NT2/D1 (cell line): Measurements from ENCODE around the gene TSSC4.

Experiments used
- DNase-seq: peaks from one replicate; pipeline ENCODE4 v3.0.0-alpha.2; 2011; ENCODE audit warnings: low read depth, low spot score
- H3K27me3 ChIP-seq: 2 replicates; pipeline ENCODE4 v1.6.0; 2011; ENCODE audit warnings: mild to moderate bottlenecking; ENCODE audit not compliant: insufficient read length, insufficient read depth
- H3K36me3 ChIP-seq: 2 replicates; pipeline ENCODE4 v1.6.1; 2011; ENCODE audit warnings: mild to moderate bottlenecking, low read length, mixed read lengths; ENCODE audit not compliant: insufficient read depth, insufficient read length
- H3K4me1 ChIP-seq: 2 replicates; pipeline ENCODE4 v1.5.1; 2011; ENCODE audit not compliant: insufficient read depth, insufficient read length
- H3K4me3 ChIP-seq: 2 replicates; pipeline ENCODE4 v1.5.1; 2011; ENCODE audit warnings: low read depth; ENCODE audit not compliant: insufficient read length
- H3K9ac ChIP-seq: 2 replicates; pipeline ENCODE4 v1.6.0; 2011; ENCODE audit warnings: low read depth; ENCODE audit not compliant: insufficient read length
- H3K9me3 ChIP-seq: 2 replicates; pipeline ENCODE4 v1.5.1; 2011; ENCODE audit warnings: mild to moderate bottlenecking, low read length; ENCODE audit not compliant: insufficient read depth
- SUZ12 ChIP-seq: IDR thresholded peaks from 2 replicates; pipeline ENCODE4 v1.6.1; 2011; ENCODE audit not compliant: insufficient read length, insufficient read depth; ENCODE audit errors: extremely low read depth
- YY1 ChIP-seq: IDR thresholded peaks from 2 replicates; pipeline ENCODE4 v1.6.1; 2011; ENCODE audit not compliant: insufficient read length, insufficient read depth
- ZNF274 ChIP-seq: IDR thresholded peaks from 2 replicates; pipeline ENCODE4 v1.6.1; 2011; ENCODE audit warnings: mild to moderate bottlenecking, low read depth, low read length

Gene TSSC4

GRCh38 chr11:2435288-2436012 lies 34.9 kb downstream of the TSSC4 start:
- Histone ChIP-seq H3K36me3 (no peaks in the 10 kb centered on the region), H3K27me3 (peaks cover 42% of the 10 kb centered on the region), H3K9me3 (no peaks in the 10 kb centered on the region), H3K4me3 (no peak overlapping the region), H3K9ac (no peak overlapping the region), H3K4me1 (no peaks in the 10 kb centered on the region)
- no peak for TF ChIP-seq SUZ12
- no peak for TF ChIP-seq YY1
- TF ChIP-seq ZNF274: no peak
- no peak for DNase-seq

- H3K27me3 ChIP-seq: peaks cover 48% of the 10 kb centered on the region
- DNase-seq: no peak
- peak overlapping the region; percentile 12 for H3K9ac ChIP-seq
- no peak for TF ChIP-seq YY1
- no peak for TF ChIP-seq SUZ12
- no peak for TF ChIP-seq ZNF274
- H3K4me3 ChIP-seq: no peak overlapping the region
- no peaks in the 10 kb centered on the region for H3K4me1 ChIP-seq
- no peaks in the 10 kb centered on the region for H3K36me3 ChIP-seq
- H3K9me3 ChIP-seq: no peaks in the 10 kb centered on the region
Measured at GRCh38 chr11:2436013-2436520, 35.5 kb downstream of the TSSC4 start.

GRCh38 chr11:2436521-2437031 lies 36.0 kb downstream of the TSSC4 start:
- no peaks in the 10 kb centered on the region for H3K9me3 ChIP-seq
- no peaks in the 10 kb centered on the region for H3K4me1 ChIP-seq
- peaks cover 53% of the 10 kb centered on the region for H3K27me3 ChIP-seq
- peak overlapping the region; percentile 12 for H3K9ac ChIP-seq
- no peak for DNase-seq
- no peak overlapping the region for H3K4me3 ChIP-seq
- TF ChIP-seq ZNF274 (no peak), YY1 (no peak), SUZ12 (no peak)
- no peaks in the 10 kb centered on the region for H3K36me3 ChIP-seq

- DNase-seq: no peak
- no peaks in the 10 kb centered on the region for H3K36me3 ChIP-seq
- H3K4me3 ChIP-seq: no peak overlapping the region
- H3K9ac ChIP-seq: no peak overlapping the region
- no peaks in the 10 kb centered on the region for H3K9me3 ChIP-seq
- H3K4me1 ChIP-seq: no peaks in the 10 kb centered on the region
- H3K27me3 ChIP-seq: peaks cover 63% of the 10 kb centered on the region
- TF ChIP-seq SUZ12 (no peak), ZNF274 (no peak), YY1 (no peak)
Measured at GRCh38 chr11:2437516-2437915, 37.0 kb downstream of the TSSC4 start.

- no peak for TF ChIP-seq SUZ12
- TF ChIP-seq ZNF274: no peak
- no peak for TF ChIP-seq YY1
- H3K9me3 ChIP-seq: no peaks in the 10 kb centered on the region
- H3K27me3 ChIP-seq: peaks cover 64% of the 10 kb centered on the region
- H3K9ac ChIP-seq: no peak overlapping the region
- DNase-seq: no peak
- no peak overlapping the region for H3K4me3 ChIP-seq
- no peaks in the 10 kb centered on the region for H3K4me1 ChIP-seq
- H3K36me3 ChIP-seq: no peaks in the 10 kb centered on the region
Measured at GRCh38 chr11:2439820-2440219, 39.3 kb downstream of the TSSC4 start.

- DNase-seq: no peak
- H3K9me3 ChIP-seq: no peaks in the 10 kb centered on the region
Measured at GRCh38 chr11:2440646-2441045, 40.1 kb downstream of the TSSC4 start.

GRCh38 chr11:2441171-2441570 lies 40.6 kb downstream of the TSSC4 start:
- H3K9me3 ChIP-seq: no peaks in the 10 kb centered on the region
- H3K36me3 ChIP-seq: no peaks in the 10 kb centered on the region
- H3K4me3 ChIP-seq: no peak overlapping the region
- no peak for DNase-seq
- peaks cover 7% of the 10 kb centered on the region for H3K4me1 ChIP-seq
- H3K27me3 ChIP-seq: peaks cover 68% of the 10 kb centered on the region
- no peak overlapping the region for H3K9ac ChIP-seq
- TF ChIP-seq SUZ12 (no peak), ZNF274 (no peak), YY1 (no peak)

More at GRCh38 chr11:2440646-2441045, 40.1 kb downstream of the TSSC4 start:
- H3K27me3 ChIP-seq: peaks cover 67% of the 10 kb centered on the region
- TF ChIP-seq ZNF274 (no peak), YY1 (no peak), SUZ12 (no peak)
- H3K4me3 ChIP-seq: no peak overlapping the region
- H3K4me1 ChIP-seq: peaks cover 6% of the 10 kb centered on the region
- H3K36me3 ChIP-seq: no peaks in the 10 kb centered on the region
- no peak overlapping the region for H3K9ac ChIP-seq
